ENCODE measurements around the gene CADM1.
A peak's percentile ranks its signal among the peaks of the same experiment; 100 is the strongest.

Gene CADM1

GRCh38 chr11:115439969-115440540 lies 64.2 kb downstream of the CADM1 start:
- no peak for DNase-seq

DNA sequence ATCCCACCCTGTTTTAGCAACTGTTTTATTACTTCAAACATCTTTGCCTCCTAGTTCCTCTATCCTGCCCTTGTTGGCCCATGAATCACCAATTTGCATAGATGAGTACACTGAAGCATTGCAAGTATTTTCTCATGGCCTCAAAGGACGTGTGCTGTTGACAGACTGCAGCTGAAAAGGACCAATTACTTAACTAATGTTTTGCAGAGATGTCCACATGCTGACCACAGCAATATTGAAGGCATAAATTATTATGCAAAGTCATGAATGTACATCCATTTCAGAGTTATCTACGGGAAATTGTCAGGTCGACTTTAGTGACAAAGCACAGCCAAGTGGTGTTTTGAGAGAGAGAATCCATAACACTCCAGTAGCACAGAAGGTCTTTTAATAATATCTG lies 64.8 kb downstream of the CADM1 start:
- DNase-seq: no peak

DNA sequence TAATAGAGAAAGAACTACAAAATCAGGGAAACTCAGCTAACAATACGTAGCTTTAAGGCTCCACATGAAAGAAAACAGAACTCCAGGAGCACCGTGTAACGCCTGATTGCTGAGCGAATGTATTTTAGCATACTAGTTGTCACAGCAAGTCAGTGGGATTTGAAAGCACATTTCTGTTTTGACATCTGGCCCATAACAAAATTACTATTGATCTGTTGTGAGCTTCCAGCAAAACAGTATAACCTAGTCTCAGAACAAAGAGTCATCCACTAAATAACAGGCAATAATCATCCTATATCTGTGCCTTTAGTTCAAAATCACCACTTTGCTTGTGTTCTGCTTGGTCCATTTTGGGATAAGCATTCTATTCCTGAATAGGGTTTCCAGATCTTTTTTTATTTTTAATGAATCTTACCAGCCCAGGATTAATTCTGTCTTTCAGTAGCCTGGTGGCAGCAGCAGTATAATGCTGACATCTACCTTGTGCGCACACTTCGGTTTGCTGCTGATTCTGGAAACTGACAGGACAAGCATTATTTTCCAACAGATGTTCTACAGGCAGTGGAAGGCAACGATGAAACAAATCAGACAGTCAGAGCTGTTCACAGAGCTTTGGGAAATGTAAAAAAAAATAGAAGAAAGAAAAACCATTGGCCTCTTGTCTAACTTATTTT lies 66.2 kb downstream of the CADM1 start:
- no peak for DNase-seq

DNA sequence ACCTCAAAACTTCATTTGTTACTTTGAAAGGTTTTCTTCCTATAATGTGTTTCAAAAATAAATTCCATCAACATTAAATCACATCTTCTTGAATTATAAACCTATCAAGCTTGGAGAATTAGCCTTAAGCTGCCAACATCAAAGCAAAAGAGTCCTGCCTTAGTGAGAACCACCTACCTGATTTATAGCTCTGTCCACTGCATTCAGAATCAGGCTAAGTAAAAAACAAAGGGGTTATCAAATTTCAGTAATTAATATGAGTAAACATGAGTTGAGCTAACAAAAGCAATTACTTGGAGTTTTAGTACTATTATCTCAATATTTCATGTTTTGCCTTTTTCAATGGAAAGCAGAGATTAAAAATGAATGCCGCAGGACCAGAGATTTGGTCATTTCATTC lies 73.9 kb downstream of the CADM1 start:
- DNase-seq: no peak

DNA sequence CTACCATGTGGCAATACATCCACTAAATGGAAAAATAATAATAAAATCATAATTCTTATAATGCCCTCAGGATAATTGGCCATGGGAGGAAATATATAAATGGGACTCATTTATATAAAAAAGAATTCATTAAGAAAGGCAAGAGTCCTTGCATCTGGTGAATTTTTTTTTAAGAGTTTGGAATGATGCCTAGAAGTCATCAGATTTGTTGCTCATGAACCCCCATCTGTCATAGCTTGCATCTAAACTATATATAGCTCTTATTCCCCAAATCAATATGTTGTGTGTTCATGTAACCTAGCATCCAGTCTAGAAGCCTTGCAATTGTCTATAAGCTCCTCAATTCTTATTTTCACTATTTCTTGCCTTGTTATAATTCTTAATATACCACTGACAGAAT lies 75.9 kb downstream of the CADM1 start:
- no peak for DNase-seq

DNA sequence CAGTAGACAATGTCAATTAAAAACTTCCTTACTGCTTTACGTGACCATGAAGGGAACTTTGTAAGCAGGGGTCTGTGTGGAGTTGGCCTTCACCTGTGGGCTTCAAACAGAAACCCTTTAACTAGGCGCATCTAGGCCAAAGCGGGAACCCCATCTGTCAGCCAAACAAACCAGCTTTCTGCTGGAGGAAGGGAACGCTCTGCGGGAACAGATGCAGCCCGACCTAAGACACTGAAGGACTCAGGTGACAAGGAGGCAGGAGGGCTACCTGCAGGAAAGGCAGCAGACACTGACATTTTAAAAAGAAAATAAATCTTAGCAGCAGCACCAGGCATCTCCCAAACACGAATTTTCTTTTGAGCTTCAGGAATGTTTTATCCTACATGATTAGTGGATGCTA lies 78.4 kb downstream of the CADM1 start:
- DNase-seq: no peak

GRCh38 chr11:115425250-115425649 lies 79.0 kb downstream of the CADM1 start:
- DNase-seq: no peak

DNA sequence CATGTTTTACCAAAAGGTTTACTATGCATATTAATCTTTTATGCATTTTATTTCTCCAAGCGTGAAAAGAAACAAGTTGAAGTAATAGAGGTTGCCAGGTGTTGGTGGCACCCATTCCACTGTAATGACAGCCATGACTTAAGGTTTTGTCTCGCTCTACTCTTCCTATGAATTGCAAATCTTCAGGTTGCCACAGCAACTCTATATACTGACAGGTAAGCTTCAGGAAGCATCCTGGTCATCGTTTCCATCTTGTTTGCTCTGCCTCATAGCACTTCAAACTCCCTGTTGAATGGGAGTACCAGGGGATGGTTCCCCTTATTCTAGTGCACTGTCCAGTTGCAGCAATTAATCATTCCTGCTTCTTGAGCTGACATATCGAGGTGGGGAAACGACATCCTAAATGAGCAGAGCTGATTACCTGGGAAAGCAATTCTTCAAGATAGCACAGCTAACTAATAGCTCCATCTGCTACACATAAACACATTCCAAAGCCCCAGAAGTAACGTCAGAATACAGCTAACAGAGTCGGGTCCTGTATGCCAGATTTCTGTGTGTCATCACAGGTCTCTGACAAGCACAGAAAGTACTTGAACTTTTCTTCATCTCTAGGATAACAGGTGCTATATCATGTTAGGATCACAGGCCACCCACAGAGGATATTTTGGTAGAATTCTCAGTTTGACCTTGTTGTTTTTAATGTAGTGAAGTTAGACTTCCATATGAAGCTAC lies 80.3 kb downstream of the CADM1 start:
- DNase-seq: no peak

DNA sequence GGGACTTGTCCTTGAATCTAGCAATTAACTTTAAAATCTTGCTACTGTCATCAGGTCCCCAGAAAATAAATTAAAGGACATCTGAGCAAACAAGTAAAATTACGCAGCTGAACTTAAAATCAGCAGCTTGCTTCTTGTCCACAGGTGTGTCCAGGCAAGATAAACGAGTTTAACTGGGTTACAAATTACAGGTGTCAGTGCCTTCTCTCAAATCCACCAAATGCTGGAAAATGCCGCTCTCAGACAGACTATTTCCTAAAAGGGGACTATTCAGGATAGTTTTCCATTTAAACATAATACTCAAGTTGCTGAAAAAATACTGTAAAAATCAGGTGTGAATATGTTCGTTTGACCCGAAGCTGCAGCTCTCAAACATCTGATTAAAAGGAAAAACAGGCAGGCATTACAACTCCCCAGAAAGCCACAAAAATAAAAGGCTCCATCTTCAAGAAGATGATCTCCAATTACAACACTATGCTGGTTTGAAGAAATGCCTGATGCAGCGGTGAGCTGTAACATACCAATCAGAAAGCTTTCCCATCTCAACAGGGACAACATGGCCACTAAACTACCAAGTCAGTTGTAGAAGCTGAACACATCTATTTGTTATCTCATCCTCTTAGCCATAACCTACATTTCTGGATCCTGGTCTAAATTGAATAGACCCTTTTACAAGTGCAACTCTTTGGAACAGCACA lies 82.1 kb downstream of the CADM1 start:
- no peak for DNase-seq

DNA sequence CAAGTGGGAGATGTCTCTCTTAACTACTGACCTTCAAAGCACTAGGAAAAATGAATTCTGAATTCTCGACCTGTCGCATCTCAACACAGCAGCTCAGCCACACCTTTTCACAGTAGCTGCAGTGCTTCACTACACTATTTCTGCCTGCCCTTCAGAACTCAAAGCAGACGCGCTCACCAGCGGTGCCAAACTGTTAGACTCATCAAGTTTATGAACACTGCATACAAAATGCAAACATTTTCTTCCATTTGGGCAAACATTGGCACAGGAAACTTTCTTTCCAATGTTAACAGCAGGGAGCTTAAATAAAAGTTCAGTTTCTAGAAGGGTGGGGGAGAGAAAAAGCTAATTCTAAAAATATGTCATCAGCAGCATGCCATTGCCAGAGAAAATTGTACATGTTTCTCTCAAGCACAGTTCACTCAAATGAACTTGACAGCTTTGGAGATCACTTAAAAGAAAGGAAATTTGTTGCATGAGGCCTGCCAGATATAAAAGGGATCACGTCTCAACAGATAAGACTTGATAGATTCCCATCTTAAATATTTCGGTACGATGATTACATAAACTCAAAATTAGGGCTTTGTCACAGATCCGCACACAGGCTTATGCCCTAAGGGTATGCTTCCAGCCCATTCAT lies 82.7 kb downstream of the CADM1 start:
- peak in 1 of 2 experiments; percentile 26 for DNase-seq

- DNase-seq: peak; percentile 27 to 66
These were observed 83.7 kb downstream of the CADM1 start for GRCh38 chr11:115420505-115420904.

- DNase-seq: no peak
These were observed 85.6 kb downstream of the CADM1 start for GRCh38 chr11:115418626-115419025.

DNA sequence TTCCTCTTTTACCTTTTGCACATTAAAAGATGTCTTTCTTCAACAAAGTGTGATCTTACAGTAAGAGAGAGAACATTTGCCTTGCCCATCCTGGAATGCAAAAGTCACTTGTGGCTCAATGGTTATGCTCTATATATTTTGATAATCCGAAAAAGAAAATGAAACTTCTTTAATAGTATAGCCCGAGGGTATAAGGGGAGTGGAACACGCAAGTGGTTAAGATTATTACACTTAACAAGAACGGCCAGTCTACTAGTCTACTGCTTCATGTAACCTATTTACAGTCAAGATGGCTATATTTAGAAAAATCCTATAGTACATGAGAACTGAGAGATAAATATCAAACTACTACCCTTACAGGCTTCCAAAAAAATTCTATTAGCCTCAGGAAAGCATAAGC lies 86.1 kb downstream of the CADM1 start:
- no peak for DNase-seq

- no peak for DNase-seq
These were observed 93.1 kb downstream of the CADM1 start for GRCh38 chr11:115411120-115411519.

- DNase-seq: peak; percentile 52 to 73
These were observed 94.5 kb downstream of the CADM1 start for GRCh38 chr11:115409691-115410220.

DNA sequence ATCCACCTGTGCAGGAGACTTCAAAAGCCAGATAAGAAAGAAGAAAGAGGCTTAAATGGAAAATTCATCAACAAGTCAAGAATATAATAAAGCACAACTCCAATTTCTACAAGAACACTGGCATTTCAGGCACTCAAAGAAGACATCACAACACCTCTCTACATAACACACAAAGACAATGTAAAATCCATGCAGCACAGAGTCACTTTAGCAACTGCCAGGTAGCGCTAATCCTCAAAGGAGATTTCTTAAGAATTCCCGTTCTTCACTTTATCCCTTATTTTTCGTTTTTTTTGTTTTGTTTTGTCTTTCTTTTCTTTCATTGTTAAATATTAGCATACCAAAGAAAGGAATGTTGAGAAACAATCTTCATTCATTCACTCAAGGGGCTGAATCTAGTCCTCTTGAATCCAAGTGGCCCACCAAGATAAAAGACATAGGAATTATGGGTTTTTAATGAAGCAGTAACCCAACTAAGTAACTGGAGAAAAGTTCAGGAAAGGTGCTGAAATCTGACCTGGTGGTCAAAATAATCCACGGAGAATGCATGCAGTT lies 95.0 kb downstream of the CADM1 start:
- no peak for DNase-seq

DNA sequence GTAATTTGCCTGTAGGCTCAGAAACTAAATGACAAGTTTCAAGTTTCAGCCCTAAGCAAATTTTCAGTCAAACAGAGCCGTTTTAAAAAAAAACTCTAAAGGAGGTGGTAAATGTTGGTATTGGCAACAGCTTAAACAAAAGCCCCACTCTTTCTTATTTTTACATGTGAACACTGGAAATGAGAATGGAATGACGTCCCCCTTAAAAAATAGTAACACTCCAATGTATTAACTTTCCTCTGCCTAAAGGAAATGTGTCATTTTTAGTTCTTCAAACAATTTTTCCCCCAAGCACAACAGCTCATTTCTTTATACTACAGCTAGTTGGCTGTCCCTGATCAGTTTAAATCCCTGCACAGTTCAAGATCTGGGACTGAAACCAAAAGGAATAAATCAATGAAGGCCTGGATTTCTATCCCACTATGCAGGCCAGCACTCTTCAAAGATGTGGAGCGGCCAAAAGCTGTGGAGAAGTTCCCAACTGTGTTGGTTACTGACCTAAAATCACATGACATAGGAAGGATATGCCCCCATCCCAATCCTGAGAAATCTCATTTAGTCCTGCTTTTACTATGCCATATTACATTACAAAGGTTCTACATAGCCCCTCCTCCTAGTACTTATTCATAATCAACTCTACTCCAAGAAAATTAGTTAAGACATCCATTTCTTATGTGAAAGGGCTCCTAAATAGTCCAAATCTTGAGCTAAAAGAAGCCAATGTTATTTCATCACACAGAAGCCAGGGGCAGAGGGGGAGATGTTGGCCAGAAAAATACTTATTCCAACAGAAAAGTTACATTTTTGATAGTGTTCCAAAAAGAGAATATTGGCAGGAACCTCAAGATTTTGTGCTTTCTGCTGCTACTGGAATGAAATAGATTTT lies 95.9 kb downstream of the CADM1 start:
- no peak for DNase-seq

- no peak for DNase-seq
These were observed 96.7 kb downstream of the CADM1 start for GRCh38 chr11:115407496-115407895.

DNA sequence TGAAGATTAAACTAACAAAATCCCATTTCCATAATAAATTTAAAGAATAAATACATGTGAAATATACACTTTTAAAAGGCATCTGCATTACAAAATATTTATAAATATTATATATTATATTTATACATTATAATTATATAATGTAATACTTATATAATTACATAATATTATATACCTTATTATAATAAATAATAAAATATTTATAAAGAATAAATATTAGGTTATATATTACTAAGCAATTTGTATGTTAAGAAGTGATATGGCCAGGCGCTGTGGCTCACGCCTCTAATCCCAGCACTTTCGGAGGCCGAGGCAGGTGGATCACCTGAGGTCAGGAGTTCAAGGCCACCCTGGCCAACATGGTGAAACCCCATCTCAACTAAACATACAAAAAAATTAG lies 97.8 kb downstream of the CADM1 start:
- no peak for DNase-seq

DNA sequence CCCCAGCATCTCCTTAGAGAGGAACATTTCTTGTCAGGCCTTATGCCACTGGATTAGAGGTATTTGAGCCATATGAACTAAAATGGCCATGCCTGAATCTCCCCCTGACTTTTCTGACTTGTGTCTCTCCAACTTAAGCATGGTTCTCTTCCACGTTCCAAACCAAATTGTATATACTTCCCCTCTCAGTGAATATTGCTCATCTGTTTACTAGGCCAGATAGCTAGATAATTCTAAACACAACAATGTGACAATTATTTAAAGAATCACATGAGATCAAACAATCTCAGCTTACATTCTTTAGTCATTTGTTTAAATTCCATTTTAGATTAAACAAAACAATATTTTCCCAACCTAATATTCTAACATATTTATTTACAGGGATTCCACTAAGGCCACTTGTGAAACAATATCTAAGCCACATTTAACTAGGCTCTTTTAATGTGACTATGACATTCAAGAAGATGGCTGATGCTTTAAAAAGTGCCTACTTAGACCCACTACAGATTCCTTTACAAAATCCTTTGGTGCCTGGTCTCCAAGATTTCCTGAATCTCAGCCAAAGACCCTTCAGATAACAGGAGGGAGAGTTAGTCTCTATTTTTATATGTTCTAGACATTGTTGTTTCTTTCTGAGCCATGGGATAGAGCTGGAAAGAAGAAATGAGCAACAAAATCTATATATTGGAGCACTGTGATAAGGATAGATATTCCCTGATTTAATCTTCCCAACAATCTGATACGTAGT lies 105.7 kb downstream of the CADM1 start:
- no peak for DNase-seq

DNA sequence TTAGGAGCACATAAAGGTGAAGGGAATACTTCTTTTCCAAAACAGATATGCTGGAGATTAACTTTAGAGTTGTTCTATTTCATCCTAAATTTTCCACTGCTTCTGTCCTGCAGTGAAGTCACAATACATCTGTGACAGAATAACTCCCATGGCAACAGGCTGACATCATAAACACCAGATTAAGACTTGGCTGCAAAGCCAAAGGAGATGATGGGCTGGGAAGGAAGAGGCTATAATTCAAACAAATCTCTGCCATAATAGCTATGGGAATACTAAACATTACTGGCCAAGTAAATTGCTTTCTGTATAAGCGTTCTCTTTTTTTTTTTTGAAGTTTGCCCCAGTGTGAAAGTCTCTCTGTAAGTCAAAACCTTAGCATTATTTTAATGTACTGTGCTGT lies 107.7 kb downstream of the CADM1 start:
- no peak for DNase-seq
